ENCODE data around the gene ZNF512. TPM values are rescaled to one million over a fixed set of nuclear protein-coding genes. Genes with fewer than 3 reads are reported as not detected.

The ZNF512 gene
- total and polyA plus RNA-seq, 9 of the 15 experiments (the other 6 are each of a cell fraction or from before 2014, with no cell fraction given): 24.7 to 101 (median 65.9) TPM

DNA sequence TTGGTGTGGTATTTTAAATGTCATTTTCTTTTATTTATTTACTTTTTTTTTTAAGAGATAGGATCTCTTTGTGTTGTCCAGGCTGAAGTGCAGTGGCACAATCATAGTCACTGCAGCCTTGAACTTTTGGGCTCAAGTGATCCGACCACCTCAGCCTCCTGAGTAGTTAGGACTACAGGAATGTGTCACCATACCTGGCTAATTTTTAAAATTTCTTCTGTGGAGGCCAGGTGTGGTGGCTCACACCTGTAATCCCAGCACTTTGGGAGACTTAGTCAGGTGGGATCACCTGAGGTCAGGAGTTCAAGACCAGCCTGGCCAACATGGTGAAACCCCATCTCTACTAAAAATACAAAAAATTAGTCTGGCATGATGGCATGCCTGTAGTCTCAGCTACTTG lies 33.5 kb upstream of the ZNF512 start:
- intact Hi-C loops (cut with micrococcal nuclease): no loop called here
- Histone ChIP-seq H3K9me3 (replicated peaks; ENCODE audit: control insufficient read depth, insufficient read depth, low read depth, low read length) (no peaks in the 10 kb centered on the region), H3K9ac (ENCODE audit: insufficient read depth in 1 of 2, low read depth in 2 of 2, low read length in 2 of 2) (no peak overlapping the region), H3K9me1 (ENCODE audit: control insufficient read depth, insufficient read depth, low read length) (no peaks in the 10 kb centered on the region), H3K4me2 (ENCODE audit: insufficient read depth, low read length) (no peak overlapping the region), H2AFZ (ENCODE audit: low read depth, low read length) (no peak overlapping the region), H3K79me2 (ENCODE audit: control insufficient read depth, insufficient read depth, low read length) (no peaks in the 10 kb centered on the region), H3K27ac (ENCODE audit: extremely low read depth, low read depth, low read length) (no peak overlapping the region), H4K20me1 (replicated peaks; ENCODE audit: control insufficient read depth, insufficient read depth, low read length) (no peaks in the 10 kb centered on the region), H3K4me3 (no peak overlapping the region), H3K36me3 (ENCODE audit: control insufficient read depth, insufficient read depth, low read length) (no peaks in the 10 kb centered on the region), H3K4me1 (replicated peaks in 1 of 2; ENCODE audit: control insufficient read depth in 2 of 2, insufficient read depth in 2 of 2, low read length in 2 of 2) (no peaks in the 10 kb centered on the region), H3K27me3 (ENCODE audit: control insufficient read depth in 2 of 2, insufficient read depth in 2 of 2, low read length in 2 of 2) (no peaks in the 10 kb centered on the region)
- 21% methylated on average over 1 of the region's 1 CpG for WGBS (ENCODE audit: insufficient coverage, low coverage, missing lambda C conversion rate)
- no TSS peak for BruUV-seq (replicated peaks)
- POLR2A ChIA-PET: no interaction called here
- no peak for DNase-seq (ENCODE audit: extremely low read depth in 1 of 4, low spot score in 3 of 4)
- in situ Hi-C loops (cut with MboI): no loop called here
- CTCF ChIA-PET (ENCODE audit: low intra/inter-chr PET ratio): no interaction called here
- FAIRE-seq: no peak
- ATAC-seq: no peak
- no peak for TF ChIP-seq SP2 (IDR thresholded peaks at IDR 0.05; ENCODE audit: extremely low read depth, low read depth, low read length, poor library complexity, severe bottlenecking)
- TF ChIP-seq ZNF197 (CRISPR knock-in tag; IDR thresholded peaks at IDR 0.05; ENCODE audit: low read depth): no peak
- TF ChIP-seq TGIF2 (CRISPR knock-in tag; IDR thresholded peaks at IDR 0.05): no peak
- no peak for TF ChIP-seq CREB1 (IDR thresholded peaks at IDR 0.05)
- TF ChIP-seq CREB1 (CRISPR knock-in tag; IDR thresholded peaks at IDR 0.05): no peak
- TF ChIP-seq, protein P1, sequence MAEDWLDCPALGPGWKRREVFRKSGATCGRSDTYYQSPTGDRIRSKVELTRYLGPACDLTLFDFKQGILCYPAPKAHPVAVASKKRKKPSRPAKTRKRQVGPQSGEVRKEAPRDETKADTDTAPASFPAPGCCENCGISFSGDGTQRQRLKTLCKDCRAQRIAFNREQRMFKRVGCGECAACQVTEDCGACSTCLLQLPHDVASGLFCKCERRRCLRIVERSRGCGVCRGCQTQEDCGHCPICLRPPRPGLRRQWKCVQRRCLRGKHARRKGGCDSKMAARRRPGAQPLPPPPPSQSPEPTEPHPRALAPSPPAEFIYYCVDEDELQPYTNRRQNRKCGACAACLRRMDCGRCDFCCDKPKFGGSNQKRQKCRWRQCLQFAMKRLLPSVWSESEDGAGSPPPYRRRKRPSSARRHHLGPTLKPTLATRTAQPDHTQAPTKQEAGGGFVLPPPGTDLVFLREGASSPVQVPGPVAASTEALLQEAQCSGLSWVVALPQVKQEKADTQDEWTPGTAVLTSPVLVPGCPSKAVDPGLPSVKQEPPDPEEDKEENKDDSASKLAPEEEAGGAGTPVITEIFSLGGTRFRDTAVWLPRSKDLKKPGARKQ (CRISPR knock-in tag; IDR thresholded peaks at IDR 0.05): no peak
- TF ChIP-seq, protein P2, sequence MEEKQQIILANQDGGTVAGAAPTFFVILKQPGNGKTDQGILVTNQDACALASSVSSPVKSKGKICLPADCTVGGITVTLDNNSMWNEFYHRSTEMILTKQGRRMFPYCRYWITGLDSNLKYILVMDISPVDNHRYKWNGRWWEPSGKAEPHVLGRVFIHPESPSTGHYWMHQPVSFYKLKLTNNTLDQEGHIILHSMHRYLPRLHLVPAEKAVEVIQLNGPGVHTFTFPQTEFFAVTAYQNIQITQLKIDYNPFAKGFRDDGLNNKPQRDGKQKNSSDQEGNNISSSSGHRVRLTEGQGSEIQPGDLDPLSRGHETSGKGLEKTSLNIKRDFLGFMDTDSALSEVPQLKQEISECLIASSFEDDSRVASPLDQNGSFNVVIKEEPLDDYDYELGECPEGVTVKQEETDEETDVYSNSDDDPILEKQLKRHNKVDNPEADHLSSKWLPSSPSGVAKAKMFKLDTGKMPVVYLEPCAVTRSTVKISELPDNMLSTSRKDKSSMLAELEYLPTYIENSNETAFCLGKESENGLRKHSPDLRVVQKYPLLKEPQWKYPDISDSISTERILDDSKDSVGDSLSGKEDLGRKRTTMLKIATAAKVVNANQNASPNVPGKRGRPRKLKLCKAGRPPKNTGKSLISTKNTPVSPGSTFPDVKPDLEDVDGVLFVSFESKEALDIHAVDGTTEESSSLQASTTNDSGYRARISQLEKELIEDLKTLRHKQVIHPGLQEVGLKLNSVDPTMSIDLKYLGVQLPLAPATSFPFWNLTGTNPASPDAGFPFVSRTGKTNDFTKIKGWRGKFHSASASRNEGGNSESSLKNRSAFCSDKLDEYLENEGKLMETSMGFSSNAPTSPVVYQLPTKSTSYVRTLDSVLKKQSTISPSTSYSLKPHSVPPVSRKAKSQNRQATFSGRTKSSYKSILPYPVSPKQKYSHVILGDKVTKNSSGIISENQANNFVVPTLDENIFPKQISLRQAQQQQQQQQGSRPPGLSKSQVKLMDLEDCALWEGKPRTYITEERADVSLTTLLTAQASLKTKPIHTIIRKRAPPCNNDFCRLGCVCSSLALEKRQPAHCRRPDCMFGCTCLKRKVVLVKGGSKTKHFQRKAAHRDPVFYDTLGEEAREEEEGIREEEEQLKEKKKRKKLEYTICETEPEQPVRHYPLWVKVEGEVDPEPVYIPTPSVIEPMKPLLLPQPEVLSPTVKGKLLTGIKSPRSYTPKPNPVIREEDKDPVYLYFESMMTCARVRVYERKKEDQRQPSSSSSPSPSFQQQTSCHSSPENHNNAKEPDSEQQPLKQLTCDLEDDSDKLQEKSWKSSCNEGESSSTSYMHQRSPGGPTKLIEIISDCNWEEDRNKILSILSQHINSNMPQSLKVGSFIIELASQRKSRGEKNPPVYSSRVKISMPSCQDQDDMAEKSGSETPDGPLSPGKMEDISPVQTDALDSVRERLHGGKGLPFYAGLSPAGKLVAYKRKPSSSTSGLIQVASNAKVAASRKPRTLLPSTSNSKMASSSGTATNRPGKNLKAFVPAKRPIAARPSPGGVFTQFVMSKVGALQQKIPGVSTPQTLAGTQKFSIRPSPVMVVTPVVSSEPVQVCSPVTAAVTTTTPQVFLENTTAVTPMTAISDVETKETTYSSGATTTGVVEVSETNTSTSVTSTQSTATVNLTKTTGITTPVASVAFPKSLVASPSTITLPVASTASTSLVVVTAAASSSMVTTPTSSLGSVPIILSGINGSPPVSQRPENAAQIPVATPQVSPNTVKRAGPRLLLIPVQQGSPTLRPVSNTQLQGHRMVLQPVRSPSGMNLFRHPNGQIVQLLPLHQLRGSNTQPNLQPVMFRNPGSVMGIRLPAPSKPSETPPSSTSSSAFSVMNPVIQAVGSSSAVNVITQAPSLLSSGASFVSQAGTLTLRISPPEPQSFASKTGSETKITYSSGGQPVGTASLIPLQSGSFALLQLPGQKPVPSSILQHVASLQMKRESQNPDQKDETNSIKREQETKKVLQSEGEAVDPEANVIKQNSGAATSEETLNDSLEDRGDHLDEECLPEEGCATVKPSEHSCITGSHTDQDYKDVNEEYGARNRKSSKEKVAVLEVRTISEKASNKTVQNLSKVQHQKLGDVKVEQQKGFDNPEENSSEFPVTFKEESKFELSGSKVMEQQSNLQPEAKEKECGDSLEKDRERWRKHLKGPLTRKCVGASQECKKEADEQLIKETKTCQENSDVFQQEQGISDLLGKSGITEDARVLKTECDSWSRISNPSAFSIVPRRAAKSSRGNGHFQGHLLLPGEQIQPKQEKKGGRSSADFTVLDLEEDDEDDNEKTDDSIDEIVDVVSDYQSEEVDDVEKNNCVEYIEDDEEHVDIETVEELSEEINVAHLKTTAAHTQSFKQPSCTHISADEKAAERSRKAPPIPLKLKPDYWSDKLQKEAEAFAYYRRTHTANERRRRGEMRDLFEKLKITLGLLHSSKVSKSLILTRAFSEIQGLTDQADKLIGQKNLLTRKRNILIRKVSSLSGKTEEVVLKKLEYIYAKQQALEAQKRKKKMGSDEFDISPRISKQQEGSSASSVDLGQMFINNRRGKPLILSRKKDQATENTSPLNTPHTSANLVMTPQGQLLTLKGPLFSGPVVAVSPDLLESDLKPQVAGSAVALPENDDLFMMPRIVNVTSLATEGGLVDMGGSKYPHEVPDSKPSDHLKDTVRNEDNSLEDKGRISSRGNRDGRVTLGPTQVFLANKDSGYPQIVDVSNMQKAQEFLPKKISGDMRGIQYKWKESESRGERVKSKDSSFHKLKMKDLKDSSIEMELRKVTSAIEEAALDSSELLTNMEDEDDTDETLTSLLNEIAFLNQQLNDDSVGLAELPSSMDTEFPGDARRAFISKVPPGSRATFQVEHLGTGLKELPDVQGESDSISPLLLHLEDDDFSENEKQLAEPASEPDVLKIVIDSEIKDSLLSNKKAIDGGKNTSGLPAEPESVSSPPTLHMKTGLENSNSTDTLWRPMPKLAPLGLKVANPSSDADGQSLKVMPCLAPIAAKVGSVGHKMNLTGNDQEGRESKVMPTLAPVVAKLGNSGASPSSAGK (IDR thresholded peaks at IDR 0.05): no peak

All from K562 (cell line).